WI38 (cell line): Measurements from ENCODE around the gene SNX32.

ENCODE experiments used
- H3K4me3 ChIP-seq: 2 replicates; pipeline ENCODE4 v1.5.1; 2011; ENCODE audit warnings: low read depth, mild to moderate bottlenecking, control low read depth, low read length
- CTCF ChIP-seq: IDR thresholded peaks from 2 replicates; pipeline ENCODE4 v1.5.1; 2012; ENCODE audit warnings: low read depth, mild to moderate bottlenecking, control low read depth, low read length

SNX32 gene

GRCh38 chr11:65789230-65790103, 44.3 kb upstream of the SNX32 start:
- H3K4me3 ChIP-seq = no peak overlapping the region
- TF ChIP-seq CTCF = no peak

DNA sequence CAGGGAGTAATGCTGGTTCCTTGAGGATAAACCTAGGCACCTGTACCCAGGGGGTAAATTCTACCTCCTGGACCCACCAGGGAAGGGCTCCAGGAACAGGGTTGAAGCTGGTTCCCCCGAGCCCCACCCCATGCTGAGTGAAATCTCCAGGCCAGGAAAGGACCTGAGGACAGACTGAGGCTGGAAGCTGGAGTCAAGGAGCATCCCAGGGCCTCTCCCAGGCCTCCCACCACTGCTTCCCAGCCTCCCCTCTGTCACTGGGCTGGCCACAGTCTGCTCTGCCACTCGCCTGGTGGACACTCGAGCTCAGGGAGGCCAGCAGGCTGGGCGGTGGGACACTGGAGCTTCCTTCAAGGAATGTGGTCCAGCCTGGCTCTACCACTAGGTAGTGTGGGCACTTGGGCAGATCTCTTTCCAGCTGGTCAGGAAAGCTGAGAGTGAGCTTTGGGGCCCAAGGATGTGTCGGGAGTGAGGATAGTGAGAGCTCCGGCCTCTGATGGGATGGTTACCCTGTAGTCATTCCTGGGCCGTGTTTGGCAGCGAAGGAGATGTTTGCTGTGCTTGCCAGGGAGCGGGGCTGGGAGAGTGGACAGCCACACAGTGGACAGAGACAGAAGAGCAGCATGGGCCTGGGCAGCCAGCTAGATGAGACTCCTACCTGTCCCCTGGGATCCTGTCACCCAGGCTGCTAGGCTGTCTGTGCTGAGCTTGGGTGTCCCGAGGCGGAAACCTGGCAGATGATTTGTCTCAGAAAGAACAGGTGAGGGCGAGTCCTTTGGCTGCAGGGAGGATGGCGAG, 43.5 kb upstream of the SNX32 start:
- H3K4me3 ChIP-seq = no peak overlapping the region
- TF ChIP-seq CTCF = no peak

DNA sequence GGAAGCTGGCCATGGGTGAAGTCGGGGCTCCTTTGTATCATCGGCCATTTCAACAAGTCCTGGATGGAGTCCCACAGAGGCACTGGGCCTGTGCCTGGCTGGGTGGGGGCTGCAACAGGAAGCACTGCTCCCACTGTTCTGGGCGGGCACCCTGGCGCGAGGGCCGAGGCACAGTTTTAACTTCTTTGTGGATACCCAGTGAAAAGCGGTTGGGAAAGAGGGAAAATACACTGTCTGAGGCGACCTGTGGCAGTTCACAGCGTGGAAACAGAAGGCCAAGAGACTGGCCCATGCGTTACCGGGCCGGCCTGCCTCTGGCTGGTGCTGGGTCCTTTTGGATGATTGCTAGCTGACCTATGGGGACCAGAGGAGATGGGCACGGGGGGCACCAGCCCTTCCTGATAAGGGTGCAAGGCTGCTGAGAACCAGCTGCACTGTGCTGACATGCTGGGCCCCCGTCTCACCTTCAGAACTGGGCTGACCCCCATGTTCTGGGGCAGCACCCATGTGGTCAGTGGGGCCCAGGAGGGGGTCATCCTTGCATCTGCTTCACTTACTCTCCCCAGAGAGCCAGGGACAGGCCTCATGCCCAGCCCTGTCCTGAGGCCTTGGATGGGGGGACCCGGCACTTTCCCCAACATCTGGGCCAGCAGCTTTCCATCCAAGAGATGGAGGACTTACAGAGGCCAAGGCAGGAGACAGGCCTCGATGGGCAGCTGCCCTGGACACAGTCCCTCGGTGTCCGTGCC, 42.7 kb upstream of the SNX32 start:
- H3K4me3 ChIP-seq = no peak overlapping the region
- TF ChIP-seq CTCF = no peak

GRCh38 chr11:65791719-65792213, 42.0 kb upstream of the SNX32 start:
- no peak for TF ChIP-seq CTCF
- no peak overlapping the region for H3K4me3 ChIP-seq

DNA sequence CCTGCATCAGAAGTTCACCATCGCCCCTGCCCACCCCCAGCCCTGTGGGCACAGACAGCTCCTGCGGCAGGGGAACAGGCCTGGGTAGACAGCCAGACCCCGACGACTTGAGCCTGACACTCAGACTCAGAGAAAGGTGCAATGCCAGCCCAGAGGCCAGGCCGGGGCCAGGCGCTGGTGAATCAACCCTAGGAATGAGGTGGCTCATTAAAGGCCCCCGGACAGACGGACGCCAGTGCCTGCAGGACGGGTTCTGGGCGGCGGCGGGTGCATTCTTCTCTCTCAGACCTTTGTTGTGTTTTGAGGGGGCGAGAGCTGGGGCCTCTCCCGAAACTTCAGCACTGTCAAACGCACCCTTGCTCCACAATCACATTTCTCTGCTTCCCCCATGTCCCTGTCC, 41.3 kb upstream of the SNX32 start:
- no peak overlapping the region for H3K4me3 ChIP-seq
- TF ChIP-seq CTCF = no peak

DNA sequence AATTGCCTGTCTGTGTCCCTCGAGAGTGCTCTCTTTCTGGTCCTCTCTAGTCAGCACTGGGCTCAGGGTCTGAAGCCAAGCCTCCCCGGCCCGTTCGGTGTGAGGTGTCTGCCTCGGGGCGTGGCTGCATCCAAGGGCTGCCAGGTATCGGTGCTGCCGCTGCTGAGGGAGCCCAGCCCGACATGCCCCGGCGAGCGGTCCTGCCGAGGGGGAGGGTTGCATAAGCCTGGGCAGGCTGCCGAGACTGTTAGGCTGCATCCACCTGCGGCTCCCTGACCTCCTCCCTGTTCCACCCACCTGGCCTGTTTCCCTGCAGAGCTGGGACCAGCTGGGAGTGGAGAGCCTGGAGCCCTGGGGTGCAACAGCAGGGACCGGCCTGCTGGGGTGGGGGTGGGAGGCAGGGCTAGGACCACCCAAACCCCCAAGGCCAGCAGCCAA, 40.6 kb upstream of the SNX32 start:
- H3K4me3 ChIP-seq = no peak overlapping the region
- no peak for TF ChIP-seq CTCF
